NCI-H2196 treated with DMSO at 0.1 percent for 48 hours (cell line): ENCODE measurements around the gene PREB.
"Not testable (repeated sequence)": the region's sequence is repeated elsewhere in the genome, so short reads cannot be mapped to it uniquely, and the experiment has no call there.

Experiments
- DNase-seq: peaks from one replicate; lab custom pipeline; 2025; ENCODE audit not compliant: unreplicated experiment; lab: John Stamatoyannopoulos, UW

PREB gene

DNA sequence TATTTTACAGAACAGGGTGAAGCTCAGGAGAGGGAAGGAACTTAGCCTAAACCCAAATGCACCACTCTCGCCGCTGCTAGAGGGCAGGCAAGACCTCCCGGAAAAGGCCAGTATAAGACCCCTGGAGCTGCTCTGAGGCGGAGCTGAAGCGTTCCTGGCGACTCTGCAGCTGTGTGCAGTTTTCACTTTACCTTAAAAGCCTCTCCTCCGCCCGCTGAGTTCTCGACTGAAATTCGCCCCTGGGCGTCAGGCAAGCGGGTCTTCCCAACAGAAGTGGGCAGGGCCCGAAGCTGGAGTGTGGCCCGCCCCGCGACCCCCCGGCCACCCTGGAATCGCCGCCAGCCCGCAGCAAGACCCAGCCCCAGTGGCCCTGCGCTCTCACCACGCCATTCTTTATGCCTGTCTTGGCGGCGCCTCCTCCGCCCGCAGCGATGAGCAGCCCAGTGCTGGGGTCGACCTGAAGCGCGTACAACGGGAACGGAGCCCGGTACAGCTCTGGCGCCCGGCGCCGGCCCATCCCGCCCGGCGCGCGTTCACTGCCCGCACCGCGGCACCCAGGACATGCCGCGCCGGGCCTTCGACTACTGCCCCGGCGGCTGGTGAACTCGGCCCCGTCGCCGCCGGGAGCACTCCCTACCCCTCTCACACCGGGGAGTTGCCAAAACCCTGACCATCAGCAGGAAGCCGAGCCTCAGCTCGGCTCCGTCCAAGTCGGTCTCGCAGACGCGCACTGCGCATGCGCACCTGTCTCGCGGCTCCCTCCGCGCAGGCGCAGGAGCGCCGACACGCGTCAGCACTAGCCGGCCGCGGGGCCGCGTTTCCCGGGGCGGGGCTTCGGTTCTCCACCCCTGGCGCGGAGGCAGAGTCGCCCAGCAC is at the start of gene PREB:
Gene PREB (minus strand): TSS at position 732 of the 876 bp plus-strand sequence. CDS start 215 bp downstream, at position 517.
- peak; percentile 86 for DNase-seq

GRCh38 chr2:27184115-27184514 is 49.7 kb upstream of the PREB start:
- no peak for DNase-seq

- DNase-seq = no peak
Observed at GRCh38 chr2:27182346-27182745, 47.9 kb upstream of the PREB start.

GRCh38 chr2:27179344-27180000 is 45.0 kb upstream of the PREB start:
- no peak for DNase-seq

GRCh38 chr2:27178469-27178868 is 44.0 kb upstream of the PREB start:
- DNase-seq = no peak

DNA sequence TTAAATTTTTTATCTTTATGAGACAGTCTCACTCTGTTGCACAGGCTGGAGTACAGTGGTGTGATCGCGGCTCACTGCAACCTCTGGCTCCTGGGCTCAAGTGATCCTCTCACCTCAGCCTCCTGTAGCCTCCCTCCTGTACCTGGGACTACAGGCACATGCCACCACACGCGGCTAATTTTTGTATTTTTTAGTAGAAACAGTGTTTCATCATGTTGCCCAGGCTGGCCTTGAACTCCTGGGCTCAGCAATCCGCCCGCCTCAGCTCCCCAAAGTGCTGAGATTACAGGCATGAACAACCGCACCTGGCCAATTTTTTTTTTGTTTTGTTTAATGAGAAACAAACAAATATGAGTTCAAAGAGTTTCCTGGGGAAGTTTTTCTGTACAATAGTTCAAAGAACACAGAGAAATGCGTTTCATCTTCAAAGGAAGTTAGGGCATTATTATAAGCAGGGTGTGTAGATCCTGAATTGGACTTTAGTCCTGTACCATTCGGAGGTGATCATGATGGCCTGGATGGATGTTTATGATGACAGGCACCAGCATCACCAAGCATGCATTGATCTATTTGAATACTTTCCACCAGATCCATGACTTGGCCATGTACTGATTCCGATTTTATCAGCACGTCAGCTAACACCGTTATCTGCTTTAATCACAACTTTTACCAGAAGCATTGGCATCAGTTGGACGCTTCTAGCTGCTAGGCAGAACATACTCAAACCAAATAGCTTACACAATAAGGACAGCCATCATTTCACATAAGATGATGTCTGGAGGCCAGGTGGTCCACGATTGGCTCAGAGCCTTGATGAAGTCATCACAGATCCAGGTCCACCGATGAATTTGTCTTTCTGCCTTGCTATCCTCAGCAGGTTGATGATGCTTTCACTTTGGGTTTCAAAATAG is 43.3 kb upstream of the PREB start:
- no peak for DNase-seq

DNA sequence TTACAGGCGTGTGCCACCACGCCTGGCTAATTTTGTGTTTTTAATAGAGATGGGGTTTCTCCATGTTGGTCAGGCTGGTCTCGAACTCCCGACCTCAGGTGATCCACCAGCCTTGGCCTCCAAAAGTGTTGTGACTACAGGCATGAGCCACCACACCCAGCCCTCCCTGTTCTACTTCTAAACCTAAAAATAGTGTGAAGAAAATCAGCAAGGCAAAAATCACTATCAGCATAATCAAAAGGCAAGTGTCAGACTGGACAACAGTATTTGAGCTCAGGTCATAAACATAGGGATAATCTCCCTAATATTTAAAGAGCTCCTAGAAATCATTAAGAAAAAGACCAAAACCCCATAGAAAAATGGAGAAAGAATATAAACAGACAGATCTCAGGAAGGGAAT is 41.3 kb upstream of the PREB start:
- DNase-seq = not testable (repeated sequence)

DNA sequence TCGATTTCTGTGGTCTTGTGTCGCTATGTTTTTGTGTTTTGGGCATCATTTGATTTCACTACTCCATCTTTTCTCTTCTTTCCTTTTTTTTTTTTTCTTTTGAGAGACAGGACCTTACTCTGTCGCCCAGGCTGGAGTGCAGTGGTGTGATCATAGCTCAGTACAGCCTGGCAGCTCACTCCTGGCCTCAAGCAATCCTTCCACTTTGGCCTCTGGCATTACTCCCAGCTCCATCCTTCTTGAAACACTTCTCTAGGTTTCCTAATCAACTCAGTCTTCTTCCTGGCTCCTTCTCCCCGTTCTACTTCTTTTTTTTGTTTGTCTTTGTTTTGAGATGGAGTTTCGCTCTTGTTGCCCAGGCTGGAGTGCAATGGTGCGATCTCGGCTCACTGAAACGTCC is 40.9 kb upstream of the PREB start:
- no peak for DNase-seq

- DNase-seq = no peak
Observed at GRCh38 chr2:27174638-27175037, 40.2 kb upstream of the PREB start.

DNA sequence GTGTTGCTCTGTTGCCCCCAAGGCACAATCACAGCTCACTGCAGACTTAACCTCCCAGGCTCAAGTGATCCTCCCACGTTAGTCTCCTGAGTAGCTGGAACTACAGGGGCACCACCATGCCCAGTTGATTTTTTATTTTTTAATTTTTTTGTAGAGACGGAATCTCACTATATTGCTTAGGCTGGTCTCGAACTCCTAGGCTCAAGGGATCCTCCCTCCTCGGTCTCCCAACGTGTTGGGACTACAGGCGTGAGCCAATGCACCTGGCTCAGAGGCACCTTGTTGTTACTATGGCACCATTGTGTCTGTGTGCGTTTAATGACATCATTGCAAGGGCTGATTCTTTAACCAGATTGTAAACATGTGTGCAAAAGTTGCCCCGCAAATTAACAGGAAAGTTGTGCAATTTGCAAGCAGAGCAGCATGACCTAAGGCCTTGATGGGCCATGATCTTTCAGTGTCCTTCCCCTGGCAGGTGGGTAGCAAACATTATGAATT is 37.0 kb upstream of the PREB start:
- DNase-seq = no peak

GRCh38 chr2:27170581-27171337 is 36.3 kb upstream of the PREB start:
- DNase-seq = no peak

GRCh38 chr2:27164960-27165763 is 30.7 kb upstream of the PREB start:
- no peak for DNase-seq

DNA sequence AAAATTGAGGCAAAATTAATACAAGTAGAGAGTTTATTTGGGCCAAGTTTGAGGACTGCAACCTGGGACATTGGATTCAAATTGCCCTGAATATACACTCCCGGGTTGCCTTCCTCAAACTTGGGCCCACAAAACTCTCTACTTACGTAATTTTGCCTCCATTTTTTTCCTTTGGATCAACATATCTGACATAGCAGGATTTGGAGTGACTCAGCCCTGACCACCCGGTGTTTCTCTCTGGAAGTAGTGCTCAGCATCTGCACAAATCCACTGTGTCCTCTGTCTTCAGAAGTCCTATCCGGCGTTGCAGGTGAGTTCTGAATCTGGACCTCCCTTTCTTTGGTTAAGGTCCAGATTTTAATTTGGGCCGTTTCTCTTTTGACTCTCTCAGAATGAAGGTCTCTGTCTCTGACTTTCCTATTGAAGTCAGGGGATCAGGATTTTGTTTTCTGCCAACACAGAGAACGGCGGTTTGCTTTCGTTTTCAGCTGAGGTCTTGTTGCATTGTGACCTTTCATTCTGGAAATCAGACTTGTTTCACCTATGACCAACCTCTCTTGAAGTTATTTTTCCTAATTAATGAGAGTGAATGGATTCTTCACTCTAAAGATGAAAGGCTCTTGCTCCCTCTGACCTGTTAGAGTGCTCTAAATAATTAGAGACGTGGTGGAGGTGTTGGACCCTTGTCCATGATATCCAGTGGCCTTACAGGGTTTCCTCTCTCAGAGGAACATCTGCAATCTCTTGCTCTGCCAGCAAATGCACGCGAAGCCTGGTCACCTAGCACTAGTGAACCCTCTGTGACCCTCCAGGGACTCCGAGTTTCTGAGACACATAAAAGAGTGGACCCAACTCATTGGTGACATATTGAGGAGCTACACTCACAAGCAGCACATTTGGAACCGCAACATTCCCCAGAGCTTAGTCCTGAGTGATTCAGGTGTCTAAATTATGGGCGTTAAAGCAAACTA is 28.0 kb upstream of the PREB start:
- DNase-seq = no peak

- no peak for DNase-seq
Observed at GRCh38 chr2:27160191-27160590, 25.8 kb upstream of the PREB start.

- DNase-seq = no peak
Observed at GRCh38 chr2:27159271-27159670, 24.8 kb upstream of the PREB start.

DNA sequence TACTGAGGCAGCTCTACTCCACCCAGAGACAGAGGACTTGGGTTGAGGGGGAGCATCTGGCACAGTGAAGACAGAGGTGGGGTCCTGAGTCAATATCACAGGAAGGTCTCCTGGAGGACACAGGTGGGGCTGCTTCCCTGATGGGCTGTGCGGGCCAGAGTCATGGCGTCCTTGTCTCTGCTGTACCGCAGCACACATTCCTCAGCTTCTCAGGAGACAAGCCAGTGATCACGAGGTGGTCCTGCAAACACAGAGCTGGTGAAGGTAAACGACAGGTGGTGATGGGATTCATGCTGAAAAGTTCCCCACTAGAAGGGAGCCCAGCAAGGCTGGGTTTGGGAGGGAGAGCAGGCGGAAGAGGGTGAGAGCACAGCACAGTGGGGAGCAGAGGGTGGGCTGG is 24.0 kb upstream of the PREB start:
- no peak for DNase-seq

DNA sequence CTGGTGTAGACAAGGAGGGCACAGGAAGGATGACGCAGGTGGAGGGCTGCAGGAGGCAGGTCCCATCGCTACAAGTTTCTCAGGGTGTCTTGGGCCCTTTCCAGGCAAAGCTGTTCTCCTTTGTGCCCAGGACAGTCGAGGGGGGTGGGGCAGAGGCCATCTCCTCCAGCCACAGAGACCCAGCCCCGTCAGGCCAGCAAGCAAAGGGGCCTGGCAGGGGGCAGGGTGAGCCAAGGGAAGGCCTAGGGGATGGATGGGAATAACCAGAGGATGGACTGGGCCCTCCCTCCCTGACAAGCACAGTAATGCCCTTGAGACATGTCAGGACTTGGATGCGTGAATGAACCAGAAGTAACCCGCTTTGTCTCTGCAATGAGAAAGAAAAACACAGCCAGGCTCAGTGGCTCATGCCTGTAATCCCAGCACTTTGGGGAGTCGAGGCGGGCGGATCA is 20.7 kb upstream of the PREB start:
- no peak for DNase-seq

GRCh38 chr2:27154488-27154887 is 20.1 kb upstream of the PREB start:
- no peak for DNase-seq
